BE2C (cell line): ENCODE results near the gene OR2F1.

Experiments
- DNase-seq: peaks from one replicate; pipeline ENCODE4 v3.0.0-alpha.2; 2020
- H3K27me3 ChIP-seq: fragments of 250-450 bp; sonication (Bioruptor Pico); 2 replicates; pipeline ENCODE4 v1.5.1; 2020; ENCODE audit warnings: mild to moderate bottlenecking
- H3K36me3 ChIP-seq: fragments of 250-450 bp; sonication (Bioruptor Pico); 2 replicates; pipeline ENCODE4 v1.5.1; 2020; ENCODE audit warnings: mild to moderate bottlenecking
- H3K4me1 ChIP-seq: fragments of 250-450 bp; sonication (Bioruptor Pico); 2 replicates; pipeline ENCODE4 v1.5.1; 2020
- H3K4me3 ChIP-seq: 2 replicates; pipeline ENCODE4 v1.5.1; 2011; ENCODE audit warnings: low read depth, low read length
- H3K9me3 ChIP-seq: fragments of 250-450 bp; sonication (Bioruptor Pico); 2 replicates; pipeline ENCODE4 v1.5.1; 2020
- TF ChIP-seq, protein P1 (sequence below): IDR thresholded peaks from 2 replicates; pipeline ENCODE4 v1.5.1; 2012; ENCODE audit warnings: mild to moderate bottlenecking, low read depth, low read length

The OR2F1 gene

DNA sequence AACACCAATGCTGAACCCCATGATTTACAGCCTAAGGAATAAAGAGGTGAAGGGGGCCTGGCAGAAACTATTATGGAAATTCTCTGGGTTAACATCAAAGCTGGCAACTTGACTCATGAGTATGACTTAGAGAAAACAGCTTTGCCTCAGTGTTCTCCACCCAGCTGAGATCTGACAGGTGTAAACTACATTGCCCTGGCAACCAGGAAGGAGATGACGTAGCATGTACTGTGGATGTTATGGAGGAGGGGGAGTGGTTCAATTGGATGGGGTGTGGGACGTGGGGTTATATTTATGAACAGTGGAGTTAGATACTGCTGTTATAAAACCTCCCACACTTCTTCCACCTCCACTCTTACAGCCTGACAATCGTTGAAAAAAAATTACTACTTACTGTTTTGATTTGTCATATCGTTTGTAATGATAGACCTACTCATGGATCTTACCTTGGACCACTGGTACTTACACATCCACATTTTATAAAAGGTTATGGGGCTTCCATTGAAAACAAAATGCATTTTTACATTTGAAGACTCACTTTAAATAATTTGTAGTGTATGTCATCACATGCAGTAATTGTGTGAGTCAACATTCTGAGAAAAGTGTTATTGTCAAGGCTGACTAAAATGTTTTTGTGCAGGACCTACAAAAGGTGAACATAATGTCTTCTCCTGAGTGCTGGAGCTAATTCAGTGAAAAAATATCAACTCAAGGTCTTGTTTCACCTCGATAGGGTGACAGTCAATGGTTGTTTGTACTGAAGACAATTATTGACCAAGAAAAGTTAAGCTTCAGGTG lies 6.4 kb downstream of the OR2F1 start:
- Histone ChIP-seq H3K36me3 (no peaks in the 10 kb centered on the region), H3K9me3 (no peaks in the 10 kb centered on the region), H3K4me3 (no peak overlapping the region), H3K27me3 (no peaks in the 10 kb centered on the region), H3K4me1 (no peaks in the 10 kb centered on the region)
- DNase-seq, result no peak
- TF ChIP-seq, protein P1, sequence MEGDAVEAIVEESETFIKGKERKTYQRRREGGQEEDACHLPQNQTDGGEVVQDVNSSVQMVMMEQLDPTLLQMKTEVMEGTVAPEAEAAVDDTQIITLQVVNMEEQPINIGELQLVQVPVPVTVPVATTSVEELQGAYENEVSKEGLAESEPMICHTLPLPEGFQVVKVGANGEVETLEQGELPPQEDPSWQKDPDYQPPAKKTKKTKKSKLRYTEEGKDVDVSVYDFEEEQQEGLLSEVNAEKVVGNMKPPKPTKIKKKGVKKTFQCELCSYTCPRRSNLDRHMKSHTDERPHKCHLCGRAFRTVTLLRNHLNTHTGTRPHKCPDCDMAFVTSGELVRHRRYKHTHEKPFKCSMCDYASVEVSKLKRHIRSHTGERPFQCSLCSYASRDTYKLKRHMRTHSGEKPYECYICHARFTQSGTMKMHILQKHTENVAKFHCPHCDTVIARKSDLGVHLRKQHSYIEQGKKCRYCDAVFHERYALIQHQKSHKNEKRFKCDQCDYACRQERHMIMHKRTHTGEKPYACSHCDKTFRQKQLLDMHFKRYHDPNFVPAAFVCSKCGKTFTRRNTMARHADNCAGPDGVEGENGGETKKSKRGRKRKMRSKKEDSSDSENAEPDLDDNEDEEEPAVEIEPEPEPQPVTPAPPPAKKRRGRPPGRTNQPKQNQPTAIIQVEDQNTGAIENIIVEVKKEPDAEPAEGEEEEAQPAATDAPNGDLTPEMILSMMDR, result no peak

DNA sequence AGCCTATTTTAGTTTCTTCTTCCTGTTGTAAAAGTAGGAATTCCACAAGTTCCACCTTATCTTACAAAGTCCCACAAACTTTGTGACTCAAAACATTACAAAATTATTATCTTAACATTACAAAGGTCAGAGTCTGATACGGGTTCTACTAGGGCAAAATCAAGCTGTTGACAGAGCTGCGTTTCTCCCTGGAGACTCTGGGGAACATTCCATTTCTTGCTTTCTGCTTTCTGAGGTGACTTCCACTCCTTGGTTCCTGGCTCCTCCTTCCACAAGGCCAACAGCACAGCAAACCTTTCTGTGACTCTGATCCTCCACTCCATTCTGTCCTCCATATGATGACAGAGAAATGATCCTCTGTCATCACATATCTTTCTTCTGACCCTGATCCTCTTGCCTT lies 10.6 kb downstream of the OR2F1 start:
- Histone ChIP-seq H3K9me3 (no peaks in the 10 kb centered on the region), H3K36me3 (no peaks in the 10 kb centered on the region), H3K4me3 (no peak overlapping the region), H3K27me3 (no peaks in the 10 kb centered on the region), H3K4me1 (no peaks in the 10 kb centered on the region)
- TF ChIP-seq, protein P1, result no peak
- no peak for DNase-seq

DNA sequence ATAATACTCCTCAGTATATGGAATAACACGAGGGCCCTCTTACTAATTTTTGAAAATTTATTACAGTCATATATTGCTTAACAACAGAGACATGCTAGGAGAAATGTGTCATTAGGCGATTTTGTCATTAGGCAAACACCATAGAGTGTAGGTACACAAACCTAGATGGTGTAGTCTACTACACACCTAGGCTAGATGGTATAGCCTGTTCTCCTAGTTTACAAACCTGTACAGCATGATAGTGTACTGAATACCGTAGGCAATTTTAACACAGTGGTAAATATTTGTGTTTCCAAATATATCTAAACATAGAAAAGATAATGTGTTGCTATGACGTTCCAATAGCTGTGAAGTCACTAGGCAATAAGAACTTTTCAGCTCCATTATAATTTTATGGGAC lies 12.8 kb downstream of the OR2F1 start:
- H3K27me3 ChIP-seq, result no peaks in the 10 kb centered on the region
- no peak overlapping the region for H3K4me3 ChIP-seq
- DNase-seq, result no peak
- no peaks in the 10 kb centered on the region for H3K9me3 ChIP-seq
- H3K36me3 ChIP-seq, result no peaks in the 10 kb centered on the region
- no peaks in the 10 kb centered on the region for H3K4me1 ChIP-seq
- TF ChIP-seq, protein P1, result no peak

DNA sequence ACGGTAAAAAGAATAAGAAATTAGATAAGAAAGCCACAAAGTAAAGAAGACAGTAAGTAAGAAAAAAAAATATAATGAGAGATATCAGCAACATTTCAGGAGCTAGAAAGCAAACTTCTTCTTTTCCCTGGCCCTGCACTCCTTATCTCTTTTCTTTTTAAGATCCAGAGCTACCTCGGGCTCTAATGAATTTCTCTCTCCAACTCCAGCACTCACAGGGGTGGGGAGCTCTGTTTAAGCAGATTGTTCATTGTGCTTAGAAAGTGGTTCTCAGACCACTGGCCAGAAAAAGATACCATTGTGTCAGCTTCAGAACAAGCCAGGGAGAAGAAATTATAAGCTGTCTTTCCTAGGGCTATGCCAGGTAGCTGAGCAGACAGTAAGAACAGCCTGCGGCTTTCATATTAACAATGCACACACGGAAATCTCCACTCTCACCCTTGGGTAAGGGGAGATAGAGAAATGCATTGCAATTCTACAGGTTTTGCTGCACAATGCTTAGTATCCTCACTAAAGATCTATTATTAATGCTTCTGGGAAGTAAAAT lies 19.3 kb downstream of the OR2F1 start:
- Histone ChIP-seq H3K36me3 (no peaks in the 10 kb centered on the region), H3K4me3 (no peak overlapping the region), H3K27me3 (no peaks in the 10 kb centered on the region), H3K9me3 (no peaks in the 10 kb centered on the region), H3K4me1 (no peaks in the 10 kb centered on the region)
- no peak for DNase-seq
- TF ChIP-seq, protein P1, result no peak

DNA sequence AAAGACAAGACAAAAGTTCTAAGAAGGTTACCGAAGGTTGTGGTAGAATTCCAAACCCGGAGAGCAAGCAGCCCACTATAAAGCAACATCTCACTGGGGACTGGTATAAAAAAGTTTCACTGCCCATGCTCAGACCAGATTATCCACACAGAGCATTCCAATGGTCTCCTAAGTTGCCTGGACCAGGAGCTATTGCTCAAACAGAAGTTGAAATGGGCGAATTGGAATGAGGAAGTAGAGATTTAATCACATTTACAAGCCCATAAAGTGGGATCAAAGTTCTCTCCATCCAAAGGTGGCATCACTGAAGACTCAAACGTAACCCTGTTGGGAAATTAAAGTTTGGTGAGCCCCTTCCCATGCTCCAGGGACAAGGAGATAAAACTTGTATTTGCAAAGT lies 19.8 kb downstream of the OR2F1 start:
- no peak for DNase-seq
- Histone ChIP-seq H3K4me1 (no peaks in the 10 kb centered on the region), H3K4me3 (no peak overlapping the region), H3K36me3 (no peaks in the 10 kb centered on the region), H3K9me3 (no peaks in the 10 kb centered on the region), H3K27me3 (no peaks in the 10 kb centered on the region)
- TF ChIP-seq, protein P1, result no peak

DNA sequence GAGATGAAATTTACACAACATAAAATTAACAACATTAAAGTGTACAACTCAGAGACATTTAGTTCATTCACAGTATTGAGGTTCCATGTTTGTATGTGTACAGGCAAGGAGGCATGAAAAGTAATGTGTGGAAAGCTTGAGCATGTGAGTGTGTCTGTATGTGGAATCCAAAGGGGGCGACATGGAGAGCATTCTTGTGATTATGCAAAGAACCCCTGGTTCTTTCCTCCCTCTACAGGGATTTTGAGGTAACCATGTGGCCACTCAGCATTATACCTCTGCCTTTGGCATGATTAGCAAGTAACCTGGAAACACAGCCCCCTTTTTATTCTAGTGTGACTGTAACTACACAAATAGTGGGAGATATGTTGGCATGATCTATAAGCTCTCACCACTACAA lies 21.0 kb downstream of the OR2F1 start:
- TF ChIP-seq, protein P1, result no peak

More for the DNA sequence above, 21.0 kb downstream of the OR2F1 start:
- Histone ChIP-seq H3K27me3 (no peaks in the 10 kb centered on the region), H3K36me3 (no peaks in the 10 kb centered on the region), H3K9me3 (no peaks in the 10 kb centered on the region), H3K4me1 (no peaks in the 10 kb centered on the region), H3K4me3 (no peak overlapping the region)
- no peak for DNase-seq
